Neural progenitor cell (in vitro differentiated cells): ENCODE measurements around the gene ADNP2.

Source experiments
- CTCF ChIP-seq: fragments of 200-600 bp; sonication (generic); IDR thresholded peaks from 2 replicates; pipeline ENCODE4 v1.5.1; 2017; ENCODE audit warnings: antibody characterized with exemption, mild to moderate bottlenecking
- EZH2 ChIP-seq: fragments of 200-600 bp; sonication (generic); IDR thresholded peaks from 2 replicates; pipeline ENCODE4 v1.6.1; 2017; ENCODE audit warnings: antibody characterized with exemption, mild to moderate bottlenecking, moderate library complexity
- EZH2phosphoT487 ChIP-seq: fragments of 200-600 bp; sonication (generic); IDR thresholded peaks from 2 replicates; pipeline ENCODE4 v1.6.1; 2017; ENCODE audit warnings: antibody characterized with exemption

- TF ChIP-seq CTCF (no peak), EZH2 (no peak), EZH2phosphoT487 (no peak)
Observed at GRCh38 chr18:80179857-80180558, 70.9 kb downstream of the ADNP2 start.
